Chondrocyte (in vitro differentiated cells): ENCODE measurements around the gene RNF121. TPM values are rescaled to one million over a fixed set of nuclear protein-coding genes. Genes with fewer than 3 reads are reported as not detected.

Source experiments
- DNase-seq: peaks from one replicate; pipeline ENCODE4 v3.0.0; 2021; ENCODE audit warnings: mixed read lengths, low spot score
- H3K27ac Mint-ChIP-seq: one replicate; pipeline ENCODE4 v1.8.0; 2021; ENCODE audit warnings: mild to moderate bottlenecking, moderate library complexity, mixed read lengths; ENCODE audit not compliant: unreplicated experiment
- H3K27me3 Mint-ChIP-seq: 2 replicates; pipeline ENCODE4 v1.8.0; 2021; ENCODE audit warnings: low read depth, mixed read lengths
- H3K36me3 Mint-ChIP-seq: 2 replicates; pipeline ENCODE4 v1.8.0; 2021; ENCODE audit warnings: low read depth, mixed read lengths
- H3K4me1 Mint-ChIP-seq: 2 replicates; pipeline ENCODE4 v1.8.0; 2021; ENCODE audit warnings: low read depth, mild to moderate bottlenecking, mixed read lengths
- H3K4me3 Mint-ChIP-seq: one replicate; pipeline ENCODE4 v1.8.0; 2021; ENCODE audit warnings: mild to moderate bottlenecking, moderate library complexity, mixed read lengths; ENCODE audit not compliant: unreplicated experiment
- H3K9me3 Mint-ChIP-seq: 2 replicates; pipeline ENCODE4 v1.8.0; 2021; ENCODE audit warnings: low read depth, mixed read lengths
- total RNA-seq: library from RNA; stranded (reverse); gene quantifications from 3 replicates; pipeline ENCODE4 v1.2.1, GENCODE V29; 2021
- TF ChIP-seq, protein P1 (sequence below): fragments of 200-600 bp; sonication (generic); IDR thresholded peaks from 2 replicates; pipeline ENCODE4 v1.5.0; 2021; ENCODE audit warnings: antibody characterized with exemption, mild to moderate bottlenecking, moderate library complexity

Gene RNF121
- total RNA-seq, 1 donor from 2014 or later, result 64.2 TPM

DNA sequence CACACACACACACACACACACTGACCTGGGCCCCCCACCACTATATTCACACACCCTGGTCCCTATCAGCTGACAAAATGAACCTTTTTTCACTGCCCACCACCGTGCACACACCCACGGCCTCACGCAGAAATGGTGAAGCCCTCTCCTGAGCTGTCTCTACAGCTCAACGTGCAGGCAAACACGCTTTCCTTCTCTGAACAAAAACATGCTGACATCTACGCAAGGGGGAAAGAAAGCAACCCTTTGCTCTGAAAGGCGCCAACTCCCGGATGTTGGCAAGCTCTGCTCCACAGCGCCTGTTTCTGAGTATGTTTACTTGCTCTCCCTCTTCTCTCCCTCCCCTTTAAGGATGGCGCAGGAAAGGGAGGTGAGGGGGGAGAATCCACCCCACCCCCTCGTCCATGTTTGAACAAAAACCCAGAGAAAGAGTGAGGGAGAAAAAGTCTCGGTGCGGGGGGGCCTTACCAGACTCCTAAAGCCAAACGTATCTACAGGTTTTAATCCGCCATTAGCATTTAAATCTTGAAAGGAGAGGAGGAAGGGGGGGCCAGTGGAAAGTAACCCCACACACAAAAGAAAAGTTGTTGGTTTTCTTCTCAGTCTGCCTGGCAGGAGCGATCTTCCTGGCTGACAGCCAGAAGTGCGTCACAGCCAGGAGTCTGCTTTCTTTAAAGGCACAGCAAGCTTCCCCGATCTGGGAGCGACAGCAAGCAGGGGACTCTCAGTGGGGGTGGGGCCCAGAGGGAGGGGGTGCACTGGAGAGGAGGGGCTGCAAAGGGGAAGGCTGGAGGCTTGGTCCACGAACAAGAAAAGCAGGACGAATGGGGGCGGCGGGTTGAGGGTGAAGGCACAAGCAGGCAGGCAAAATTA lies 111.9 kb downstream of the RNF121 start:
- no peak overlapping the region for H3K4me3 Mint-ChIP-seq
- peak; percentile 97 for DNase-seq
- no peaks in the 10 kb centered on the region for H3K27me3 Mint-ChIP-seq
- H3K27ac Mint-ChIP-seq, result no peak overlapping the region
- TF ChIP-seq, protein P1, sequence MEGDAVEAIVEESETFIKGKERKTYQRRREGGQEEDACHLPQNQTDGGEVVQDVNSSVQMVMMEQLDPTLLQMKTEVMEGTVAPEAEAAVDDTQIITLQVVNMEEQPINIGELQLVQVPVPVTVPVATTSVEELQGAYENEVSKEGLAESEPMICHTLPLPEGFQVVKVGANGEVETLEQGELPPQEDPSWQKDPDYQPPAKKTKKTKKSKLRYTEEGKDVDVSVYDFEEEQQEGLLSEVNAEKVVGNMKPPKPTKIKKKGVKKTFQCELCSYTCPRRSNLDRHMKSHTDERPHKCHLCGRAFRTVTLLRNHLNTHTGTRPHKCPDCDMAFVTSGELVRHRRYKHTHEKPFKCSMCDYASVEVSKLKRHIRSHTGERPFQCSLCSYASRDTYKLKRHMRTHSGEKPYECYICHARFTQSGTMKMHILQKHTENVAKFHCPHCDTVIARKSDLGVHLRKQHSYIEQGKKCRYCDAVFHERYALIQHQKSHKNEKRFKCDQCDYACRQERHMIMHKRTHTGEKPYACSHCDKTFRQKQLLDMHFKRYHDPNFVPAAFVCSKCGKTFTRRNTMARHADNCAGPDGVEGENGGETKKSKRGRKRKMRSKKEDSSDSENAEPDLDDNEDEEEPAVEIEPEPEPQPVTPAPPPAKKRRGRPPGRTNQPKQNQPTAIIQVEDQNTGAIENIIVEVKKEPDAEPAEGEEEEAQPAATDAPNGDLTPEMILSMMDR, result peak; percentile 8
- H3K36me3 Mint-ChIP-seq, result peaks cover 2% of the 10 kb centered on the region
- H3K4me1 Mint-ChIP-seq, result peaks cover 30% of the 10 kb centered on the region
- H3K9me3 Mint-ChIP-seq, result no peaks in the 10 kb centered on the region

DNA sequence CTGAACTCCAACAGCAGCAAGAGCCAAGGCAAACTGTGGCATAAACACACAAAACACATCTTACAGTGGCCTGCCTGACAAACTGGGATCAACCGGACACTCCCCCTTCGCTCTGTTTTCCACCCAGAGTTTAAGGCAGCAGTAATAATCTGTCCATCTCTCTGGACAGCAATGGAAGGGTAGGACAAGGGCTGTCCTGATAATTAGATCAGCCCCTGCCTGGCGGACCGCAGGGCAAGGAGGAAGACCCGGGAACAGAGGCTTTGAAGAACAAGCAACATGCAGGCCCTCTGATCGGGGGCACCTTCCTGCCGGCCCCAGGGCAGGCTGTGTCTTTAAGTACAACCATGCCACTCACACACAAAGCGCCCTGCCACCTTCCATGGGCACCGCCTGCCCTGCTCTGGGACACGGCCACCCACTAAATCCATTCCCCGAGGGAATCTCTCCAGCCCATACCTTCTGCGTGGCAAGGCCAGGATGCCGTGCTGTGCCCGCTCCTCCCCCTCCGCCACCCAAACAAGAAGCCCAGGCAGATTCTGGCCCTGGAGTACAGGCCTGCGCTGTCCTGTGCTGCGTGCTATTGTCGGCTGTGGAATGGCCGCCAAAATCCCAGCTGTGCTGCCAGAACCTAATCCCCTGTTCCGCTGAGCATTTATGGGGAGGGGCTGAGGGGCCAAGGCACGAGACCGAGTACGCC lies 112.7 kb downstream of the RNF121 start:
- DNase-seq, result no peak
- Mint-ChIP-seq H3K4me3 (no peak overlapping the region), H3K27me3 (no peaks in the 10 kb centered on the region), H3K36me3 (no peaks in the 10 kb centered on the region), H3K4me1 (peaks cover 27% of the 10 kb centered on the region), H3K9me3 (no peaks in the 10 kb centered on the region), H3K27ac (no peak overlapping the region)
- TF ChIP-seq, protein P1, result no peak

DNA sequence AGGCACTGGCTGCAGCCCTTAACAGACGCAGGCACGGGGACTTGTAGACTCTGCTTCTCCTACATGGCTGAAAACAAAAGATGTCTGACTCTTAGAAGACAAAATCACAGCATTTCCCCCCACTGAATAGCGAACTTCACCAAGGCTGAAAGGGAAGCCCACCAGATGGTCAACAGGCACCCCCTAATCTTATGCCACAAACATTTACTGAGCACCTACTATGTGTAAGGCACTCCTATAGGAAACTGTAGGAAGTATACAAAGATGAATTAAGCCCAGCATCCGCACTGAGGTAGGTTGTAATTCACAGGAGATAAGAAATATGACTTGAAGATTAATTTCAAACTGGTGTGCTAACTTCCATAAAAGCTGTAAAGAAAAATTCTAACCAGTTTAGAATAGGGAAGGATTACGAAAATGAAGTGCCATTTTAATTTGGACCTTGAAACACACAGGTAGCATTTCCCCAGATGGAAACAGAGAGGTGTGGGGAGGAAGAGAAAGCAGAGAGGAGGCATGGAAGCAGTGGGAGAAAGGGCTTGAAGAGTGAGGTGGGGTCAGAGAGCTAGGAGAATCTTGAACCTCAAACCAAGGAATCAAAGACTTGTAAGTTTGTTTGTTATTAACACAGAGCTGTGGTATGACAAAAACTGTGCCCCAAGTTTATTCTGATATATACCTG lies 113.4 kb downstream of the RNF121 start:
- Mint-ChIP-seq H3K4me3 (no peak overlapping the region), H3K27me3 (no peaks in the 10 kb centered on the region), H3K4me1 (peaks cover 20% of the 10 kb centered on the region), H3K9me3 (no peaks in the 10 kb centered on the region), H3K27ac (no peak overlapping the region), H3K36me3 (no peaks in the 10 kb centered on the region)
- no peak for DNase-seq
- TF ChIP-seq, protein P1, result no peak

DNA sequence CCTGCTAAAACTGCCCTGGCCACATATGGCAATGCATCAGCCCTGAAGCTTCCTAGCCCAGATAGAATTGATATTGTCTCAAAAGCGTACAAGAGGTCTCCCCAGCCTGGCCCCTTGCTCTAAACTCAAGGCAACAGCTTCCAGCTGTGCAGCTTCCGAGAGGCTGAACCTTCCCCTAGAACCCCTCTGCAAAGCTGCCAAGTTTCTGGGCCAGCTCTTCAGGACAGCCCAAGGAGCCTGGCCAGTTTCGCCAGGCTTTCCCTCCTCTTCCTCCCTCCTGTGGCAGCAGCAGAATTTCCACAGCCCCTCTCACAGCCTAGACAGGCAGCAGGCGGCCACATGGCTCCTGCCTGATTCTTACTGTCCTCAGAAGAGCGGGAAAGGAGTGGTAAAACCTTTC lies 117.0 kb downstream of the RNF121 start:
- no peak overlapping the region for H3K27ac Mint-ChIP-seq
- H3K4me1 Mint-ChIP-seq, result peaks cover 20% of the 10 kb centered on the region
- no peaks in the 10 kb centered on the region for H3K36me3 Mint-ChIP-seq
- DNase-seq, result no peak
- H3K4me3 Mint-ChIP-seq, result no peak overlapping the region
- no peaks in the 10 kb centered on the region for H3K9me3 Mint-ChIP-seq
- no peaks in the 10 kb centered on the region for H3K27me3 Mint-ChIP-seq
- TF ChIP-seq, protein P1, result no peak

Other genes starting within 250 kb of the RNF121 start
- gene DEFB108B, start 95.8 kb upstream of the RNF121 start, total RNA-seq, result not detected in 3 replicates
- gene DEFB131B, start 50.6 kb upstream of the RNF121 start, total RNA-seq, result not detected in 3 replicates
- 5.1 to 10.7 TPM (median 6.1 TPM) in 3 replicates for gene XNDC1N, start 452 bp upstream of the RNF121 start, total RNA-seq
- gene IL18BP, start 69.9 kb downstream of the RNF121 start, total RNA-seq, result 9.6 to 16.2 TPM (median 11.4 TPM) in 3 replicates
- gene NUMA1, start 151.5 kb downstream of the RNF121 start, total RNA-seq, result 112 to 133 TPM (median 119 TPM) in 3 replicates
- 5.0 to 11.0 TPM (median 6.0 TPM) in 3 replicates for gene LRRC51, start 151.8 kb downstream of the RNF121 start, total RNA-seq
- 70.5 to 74.9 TPM (median 74.7 TPM) in 3 replicates for gene LAMTOR1, start 174.3 kb downstream of the RNF121 start, total RNA-seq
- not detected in 3 replicates for gene TOMT, start 176.9 kb downstream of the RNF121 start, total RNA-seq
- 36.0 to 39.7 TPM (median 37.6 TPM) in 3 replicates for gene ANAPC15, start 183.6 kb downstream of the RNF121 start, total RNA-seq
- gene FOLR3, start 206.7 kb downstream of the RNF121 start, total RNA-seq, result not detected in 3 replicates